Activated T-cell treated with anti-CD3 and anti-CD28 coated beads, Interleukin-2, amount 50 U/mL, for 24 hours (primary cell): ENCODE results near the gene DUSP1.

ENCODE experiments used
- DNase-seq: peaks from one replicate; pipeline ENCODE4 v3.0.0-alpha.2; 2020
- H3K27ac Mint-ChIP-seq: 2 replicates; pipeline ENCODE4 v1.8.0; 2020; ENCODE audit warnings: mild to moderate bottlenecking, mixed read lengths
- H3K27me3 Mint-ChIP-seq: 2 replicates; pipeline ENCODE4 v1.8.0; 2020; ENCODE audit warnings: mixed read lengths
- H3K36me3 Mint-ChIP-seq: 2 replicates; pipeline ENCODE4 v1.8.0; 2020; ENCODE audit warnings: low read depth, mixed read lengths
- H3K4me1 Mint-ChIP-seq: 2 replicates; pipeline ENCODE4 v1.8.0; 2020; ENCODE audit warnings: low read depth, mixed read lengths
- H3K4me3 Mint-ChIP-seq: 2 replicates; pipeline ENCODE4 v1.8.0; 2020; ENCODE audit warnings: mild to moderate bottlenecking, moderate library complexity, mixed read lengths
- H3K9me3 Mint-ChIP-seq: 2 replicates; pipeline ENCODE4 v1.8.0; 2020; ENCODE audit warnings: mixed read lengths

DUSP1 gene

DNA sequence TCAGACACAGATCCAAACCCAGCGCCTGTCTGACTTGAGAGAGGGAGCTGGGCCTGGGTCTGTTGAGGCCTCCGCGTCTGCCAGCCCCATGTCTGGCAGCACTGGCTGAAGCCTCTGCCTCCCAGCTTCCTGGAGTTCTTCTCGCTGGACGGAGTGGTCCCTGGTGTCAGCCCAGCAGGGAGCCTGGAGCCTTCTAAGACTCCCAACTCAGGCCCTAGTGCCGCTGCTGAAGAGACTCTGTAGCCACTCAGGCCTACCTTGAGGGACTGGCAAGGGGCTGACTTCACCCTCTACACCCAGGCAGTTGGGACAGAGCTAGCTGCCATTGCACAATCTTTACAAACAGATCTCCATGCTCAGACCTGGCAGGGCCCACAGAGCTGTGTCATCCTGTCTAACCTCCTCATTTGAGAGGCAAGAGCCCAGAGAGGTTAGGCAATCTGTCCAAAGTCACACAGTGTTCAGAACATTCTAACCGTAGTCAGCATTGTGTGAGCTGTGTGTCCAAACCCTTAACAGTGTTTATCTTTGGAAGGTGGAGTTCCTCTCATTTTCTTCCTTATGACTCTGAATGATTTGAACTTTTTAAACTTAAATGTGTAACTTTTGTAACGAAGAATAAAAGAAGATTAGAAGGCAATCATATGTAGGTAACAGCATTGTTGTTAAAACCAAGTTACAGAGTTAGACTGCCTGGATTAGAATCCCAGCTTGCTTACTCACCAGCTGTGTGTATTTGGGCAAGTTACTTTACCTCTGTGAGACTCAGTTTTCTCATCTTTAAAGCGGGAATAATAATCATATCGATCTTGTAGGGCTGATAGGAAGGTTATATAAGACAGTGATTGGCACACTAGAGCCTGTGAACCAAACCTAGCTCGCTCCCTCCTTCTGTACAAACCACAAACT lies 4.6 kb upstream of the DUSP1 start:
- H3K4me3 Mint-ChIP-seq, result no peak overlapping the region
- no peak overlapping the region for H3K27ac Mint-ChIP-seq
- H3K36me3 Mint-ChIP-seq, result peaks cover 2% of the 10 kb centered on the region
- no peaks in the 10 kb centered on the region for H3K9me3 Mint-ChIP-seq
- DNase-seq, result no peak
- peaks cover 64% of the 10 kb centered on the region for H3K4me1 Mint-ChIP-seq
- no peaks in the 10 kb centered on the region for H3K27me3 Mint-ChIP-seq

DNA sequence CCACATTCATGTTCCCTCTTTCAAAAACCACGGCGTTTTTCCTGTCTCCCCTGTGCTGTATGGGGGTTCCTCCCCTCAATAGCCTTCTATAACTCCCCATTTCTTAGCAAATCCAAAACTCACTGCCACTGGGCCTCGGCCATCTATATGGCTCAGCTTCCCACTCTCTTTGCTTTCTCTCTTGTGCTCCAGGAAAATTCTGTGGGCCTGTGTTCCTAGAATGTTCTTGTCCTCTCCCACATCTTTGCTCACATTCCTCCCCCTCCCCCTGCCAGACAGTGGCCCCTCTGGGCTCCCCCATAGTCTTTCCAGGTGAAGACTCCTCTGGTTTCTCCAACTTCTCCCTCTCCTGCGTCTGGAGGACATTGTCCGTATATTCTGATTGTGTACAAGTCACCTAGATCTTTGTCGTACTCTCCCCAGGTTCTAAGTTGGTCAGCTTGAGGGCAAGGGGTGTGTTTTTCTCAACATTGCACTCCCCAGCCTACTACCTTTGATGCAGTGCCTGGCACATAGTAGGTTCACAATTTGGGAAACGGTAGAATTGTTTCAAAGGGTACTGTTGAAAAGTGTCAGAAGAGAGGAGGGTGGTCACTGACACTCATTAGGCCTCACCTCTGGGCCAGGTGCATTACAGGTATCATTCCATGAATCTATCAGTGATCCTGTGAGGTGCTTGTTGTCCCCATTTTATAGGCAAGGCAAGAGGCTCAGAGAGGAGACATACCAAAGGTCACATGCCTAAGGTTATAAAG lies 3.7 kb upstream of the DUSP1 start:
- H3K4me1 Mint-ChIP-seq, result peaks cover 69% of the 10 kb centered on the region
- H3K36me3 Mint-ChIP-seq, result peaks cover 8% of the 10 kb centered on the region
- no peak overlapping the region for H3K4me3 Mint-ChIP-seq
- H3K27me3 Mint-ChIP-seq, result no peaks in the 10 kb centered on the region
- H3K27ac Mint-ChIP-seq, result no peak overlapping the region
- no peak for DNase-seq
- no peaks in the 10 kb centered on the region for H3K9me3 Mint-ChIP-seq

DNA sequence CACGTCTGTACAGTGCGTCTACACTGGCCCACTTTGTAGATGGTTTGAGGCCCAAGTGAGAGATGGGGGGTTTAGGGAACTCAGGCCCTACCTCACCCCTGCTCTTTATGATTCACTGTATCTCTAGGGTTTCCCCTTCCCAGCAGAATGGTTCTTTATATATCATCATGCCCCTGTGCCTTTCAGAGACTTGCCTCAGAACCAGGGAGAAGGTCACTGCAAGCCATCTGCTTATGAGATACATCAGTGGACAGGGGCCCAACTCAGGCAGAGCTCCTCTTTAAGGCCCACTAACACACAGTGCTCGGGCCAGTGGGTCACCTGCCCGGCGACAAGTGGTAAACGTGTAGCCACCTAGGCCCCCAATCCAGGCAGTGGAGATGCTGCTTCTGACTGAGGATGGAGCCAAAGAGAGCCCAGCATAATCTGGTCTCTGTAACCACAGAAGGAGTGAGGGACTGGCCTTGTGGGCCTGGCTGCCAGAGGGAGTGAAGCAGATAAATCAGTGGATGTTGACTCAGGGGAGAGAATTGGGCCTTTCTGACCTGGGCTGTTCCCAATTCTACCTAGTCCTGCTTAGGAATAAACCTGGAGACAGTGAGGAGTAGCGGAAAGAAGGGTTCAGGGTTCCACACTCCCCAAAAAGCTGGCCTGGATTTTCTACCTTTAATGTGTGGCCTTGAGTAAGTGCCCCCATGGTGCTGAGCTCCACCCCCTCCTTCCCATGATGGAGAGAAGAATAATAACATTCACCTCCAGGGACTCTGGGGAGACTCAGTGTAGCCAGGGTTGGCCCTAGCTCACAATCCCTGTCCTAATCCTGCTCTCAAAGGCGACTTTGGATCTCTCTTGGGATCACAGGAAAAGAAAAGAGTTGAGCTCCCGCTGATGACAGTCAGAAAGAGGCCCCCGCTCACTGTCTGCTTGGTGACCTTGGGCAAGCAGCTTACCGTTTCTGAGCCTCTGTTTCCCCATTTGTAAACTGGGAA lies 2.8 kb upstream of the DUSP1 start:
- Mint-ChIP-seq H3K4me3 (no peak overlapping the region), H3K36me3 (peaks cover 17% of the 10 kb centered on the region), H3K27ac (peak overlapping the region; percentile 96), H3K27me3 (no peaks in the 10 kb centered on the region), H3K4me1 (peaks cover 78% of the 10 kb centered on the region), H3K9me3 (no peaks in the 10 kb centered on the region)
- peak; percentile 46 for DNase-seq

DNA sequence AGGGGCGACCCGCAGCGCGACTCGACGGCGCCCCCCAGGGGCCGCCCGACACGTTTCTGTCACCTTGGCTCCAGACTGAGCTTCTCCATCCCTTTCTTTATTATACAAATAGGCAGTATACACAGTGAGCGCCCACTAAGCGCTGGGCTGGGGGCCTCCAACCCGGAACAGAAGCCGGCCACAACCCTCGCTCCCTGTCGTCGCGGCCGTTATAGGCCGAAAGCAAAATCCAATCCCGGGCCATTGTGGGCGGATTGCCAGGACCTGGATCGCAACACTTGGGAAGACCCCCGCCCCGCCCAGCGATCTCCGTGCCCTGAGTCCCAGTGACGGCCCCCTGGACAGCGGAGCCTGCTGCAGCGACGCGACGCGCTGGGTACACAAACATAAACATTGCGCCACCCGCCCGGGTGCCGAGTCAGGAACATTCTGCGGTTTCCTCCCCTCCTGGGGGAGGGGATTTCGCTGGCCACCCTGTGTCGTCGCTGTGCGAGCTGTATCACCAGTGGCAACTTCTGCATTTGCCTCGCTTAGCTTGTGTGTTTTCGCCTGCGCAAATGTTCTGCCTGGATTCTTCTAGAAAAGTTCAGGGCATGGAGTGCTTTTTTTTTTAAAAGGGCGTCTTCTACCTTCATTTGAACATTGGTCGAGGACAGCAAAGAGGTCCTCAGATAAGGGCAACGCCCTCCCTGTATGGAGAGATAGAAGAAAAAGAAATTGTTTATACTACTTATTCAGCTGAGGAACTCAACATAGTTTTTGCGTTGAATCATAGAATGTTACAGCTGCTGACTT lies 1.3 kb upstream of the DUSP1 start:
- H3K27me3 Mint-ChIP-seq, result no peaks in the 10 kb centered on the region
- H3K36me3 Mint-ChIP-seq, result peaks cover 32% of the 10 kb centered on the region
- H3K9me3 Mint-ChIP-seq, result no peaks in the 10 kb centered on the region
- H3K4me3 Mint-ChIP-seq, result peak overlapping the region; percentile 81
- DNase-seq, result peak; percentile 84
- peak overlapping the region; percentile 96 for H3K27ac Mint-ChIP-seq
- peaks cover 77% of the 10 kb centered on the region for H3K4me1 Mint-ChIP-seq

DNA sequence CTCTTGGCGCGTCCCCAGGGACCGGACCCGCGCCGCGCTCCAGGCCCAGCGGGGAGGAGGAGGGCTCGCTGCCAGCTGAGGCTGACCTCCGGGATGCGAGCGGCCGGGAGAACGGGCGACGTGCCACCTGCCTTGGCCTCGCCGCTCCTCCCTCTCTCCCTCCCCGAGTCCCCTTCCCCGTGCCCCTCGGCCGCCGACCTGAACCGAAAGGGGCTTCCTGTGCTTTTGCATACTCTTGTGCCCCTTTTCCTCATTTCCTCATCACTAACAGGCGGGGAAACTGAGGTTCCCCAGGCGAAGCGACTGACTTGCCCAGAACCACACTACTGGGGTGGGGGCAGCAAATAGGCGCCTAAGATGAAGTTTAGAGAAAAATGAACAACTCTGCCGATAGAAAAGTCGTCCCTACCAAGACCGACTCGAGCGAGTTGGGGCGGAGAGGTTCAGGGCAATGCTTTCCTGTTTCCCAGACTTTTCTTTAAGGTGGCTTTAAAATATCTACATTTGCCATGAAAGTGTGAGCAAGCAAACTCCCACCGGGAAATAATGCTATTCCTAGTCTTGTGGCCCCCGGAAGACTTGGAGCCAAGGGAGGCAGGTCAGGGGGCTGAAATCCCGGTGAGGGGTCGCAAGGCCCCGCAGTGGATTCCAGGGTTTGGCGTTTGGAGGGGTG lies 580 bp upstream of the DUSP1 start:
- peaks cover 34% of the 10 kb centered on the region for H3K36me3 Mint-ChIP-seq
- DNase-seq, result no peak

DNA sequence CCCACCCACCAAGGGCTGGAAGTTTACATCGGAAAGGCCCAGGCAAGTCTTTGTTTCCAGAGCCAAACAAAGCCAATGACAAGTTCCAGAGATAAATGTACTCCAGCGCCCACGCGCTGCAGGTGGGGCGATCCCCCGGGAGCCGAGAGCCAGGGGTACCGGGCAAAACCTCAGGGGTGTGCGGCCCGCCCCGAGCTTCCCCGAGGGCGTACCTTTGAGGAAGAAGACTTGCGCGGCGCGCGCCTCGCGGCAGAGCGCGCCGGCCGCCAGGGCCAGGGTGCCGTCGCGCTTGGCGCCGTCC lies 671 bp downstream of the DUSP1 start:
- Mint-ChIP-seq H3K4me3 (peak overlapping the region; percentile 88), H3K27me3 (no peaks in the 10 kb centered on the region), H3K27ac (peak overlapping the region; percentile 89), H3K4me1 (peaks cover 80% of the 10 kb centered on the region), H3K36me3 (peaks cover 34% of the 10 kb centered on the region), H3K9me3 (no peaks in the 10 kb centered on the region)
- DNase-seq, result no peak

More for the DNA sequence above, 580 bp upstream of the DUSP1 start:
- peaks cover 77% of the 10 kb centered on the region for H3K4me1 Mint-ChIP-seq
- H3K9me3 Mint-ChIP-seq, result no peaks in the 10 kb centered on the region
- peak overlapping the region; percentile 88 for H3K4me3 Mint-ChIP-seq
- H3K27ac Mint-ChIP-seq, result peak overlapping the region; percentile 96
- H3K27me3 Mint-ChIP-seq, result no peaks in the 10 kb centered on the region

DNA sequence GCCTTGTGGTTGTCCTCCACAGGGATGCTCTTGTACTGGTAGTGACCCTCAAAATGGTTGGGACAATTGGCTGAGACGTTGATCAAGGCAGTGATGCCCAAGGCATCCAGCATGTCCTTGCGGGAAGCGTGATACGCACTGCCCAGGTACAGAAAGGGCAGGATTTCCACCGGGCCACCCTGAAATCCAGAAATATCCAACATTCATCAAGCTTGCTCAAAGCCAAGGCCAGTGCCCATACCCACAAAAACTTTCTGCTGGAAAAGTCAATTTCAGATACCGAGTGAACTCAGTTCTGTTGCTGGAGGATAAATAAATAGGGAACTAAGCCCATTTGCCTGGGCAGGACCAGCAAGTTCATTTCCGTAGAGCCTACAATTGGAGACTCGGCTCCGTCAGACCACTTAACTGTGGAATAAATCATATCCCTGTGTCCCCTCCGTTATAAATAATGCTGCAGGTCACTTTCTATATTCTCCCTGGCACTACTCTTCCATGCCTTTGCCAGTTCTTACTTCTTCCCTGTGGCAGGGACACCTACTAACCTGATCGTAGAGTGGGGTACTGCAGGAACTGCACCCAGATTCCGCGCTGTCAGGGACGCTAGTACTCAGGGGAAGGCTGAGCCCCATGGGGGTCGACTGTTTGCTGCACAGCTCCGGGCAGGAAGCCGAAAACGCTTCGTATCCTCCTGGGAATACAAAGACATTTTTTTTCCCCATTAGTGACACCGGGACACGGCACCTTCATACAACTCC lies 1.2 kb downstream of the DUSP1 start:
- Mint-ChIP-seq H3K9me3 (no peaks in the 10 kb centered on the region), H3K36me3 (peaks cover 34% of the 10 kb centered on the region), H3K4me1 (peaks cover 84% of the 10 kb centered on the region), H3K4me3 (peak overlapping the region; percentile 88), H3K27ac (peak overlapping the region; percentile 89), H3K27me3 (no peaks in the 10 kb centered on the region)
- no peak for DNase-seq

DNA sequence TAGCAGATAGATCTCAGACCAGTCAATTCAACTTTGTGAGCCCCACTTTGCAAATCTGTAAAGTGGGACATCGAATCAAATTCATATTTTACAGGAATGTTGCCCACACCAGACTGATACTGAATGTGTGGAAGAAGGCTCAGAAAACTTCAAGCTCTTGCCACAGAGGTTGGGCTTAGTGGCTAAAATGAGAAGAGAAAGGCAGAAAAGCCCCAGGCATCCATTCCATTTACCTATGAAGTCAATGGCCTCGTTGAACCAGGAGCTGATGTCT lies 1.7 kb downstream of the DUSP1 start:
- H3K27me3 Mint-ChIP-seq, result no peaks in the 10 kb centered on the region
- peaks cover 34% of the 10 kb centered on the region for H3K36me3 Mint-ChIP-seq
- DNase-seq, result no peak
- H3K4me1 Mint-ChIP-seq, result peaks cover 82% of the 10 kb centered on the region
- peak overlapping the region; percentile 88 for H3K4me3 Mint-ChIP-seq
- no peaks in the 10 kb centered on the region for H3K9me3 Mint-ChIP-seq
- H3K27ac Mint-ChIP-seq, result peak overlapping the region; percentile 77

DNA sequence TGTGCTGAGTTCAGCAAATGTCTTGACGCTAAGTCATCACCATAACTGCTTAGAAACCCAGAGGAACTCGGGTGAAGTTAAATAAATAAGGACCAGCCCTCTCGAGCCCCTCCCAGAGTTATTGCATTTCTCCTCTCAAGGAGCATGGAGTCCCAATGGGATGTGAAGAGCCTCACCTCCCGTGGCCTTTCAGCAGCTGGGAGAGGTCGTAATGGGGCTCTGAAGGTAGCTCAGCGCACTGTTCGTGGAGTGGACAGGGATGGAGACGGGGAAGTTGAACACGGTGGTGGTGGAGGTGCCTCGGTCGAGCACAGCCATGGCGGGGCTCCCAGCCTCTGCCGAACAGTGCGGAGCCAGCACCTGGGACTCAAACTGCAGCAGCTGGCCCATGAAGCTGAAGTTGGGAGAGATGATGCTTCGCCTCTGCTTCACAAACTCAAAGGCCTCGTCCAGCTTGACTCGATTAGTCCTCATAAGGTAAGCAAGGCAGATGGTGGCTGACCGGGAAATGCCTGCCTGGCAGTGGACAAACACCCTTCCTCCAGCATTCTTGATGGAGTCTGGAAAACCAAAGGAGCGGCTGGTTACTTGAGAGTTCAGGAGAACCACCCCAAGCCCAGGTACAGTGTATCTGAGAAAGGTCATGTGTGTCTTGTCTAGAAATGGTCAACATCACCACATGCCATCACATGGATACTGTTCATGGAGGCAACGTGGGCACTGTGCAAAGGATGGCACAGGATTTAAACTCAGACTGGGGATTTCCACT lies 2.2 kb downstream of the DUSP1 start:
- Mint-ChIP-seq H3K9me3 (no peaks in the 10 kb centered on the region), H3K27ac (peak overlapping the region; percentile 72), H3K27me3 (no peaks in the 10 kb centered on the region), H3K36me3 (peaks cover 34% of the 10 kb centered on the region), H3K4me3 (peak overlapping the region; percentile 88), H3K4me1 (peaks cover 77% of the 10 kb centered on the region)
- no peak for DNase-seq

DNA sequence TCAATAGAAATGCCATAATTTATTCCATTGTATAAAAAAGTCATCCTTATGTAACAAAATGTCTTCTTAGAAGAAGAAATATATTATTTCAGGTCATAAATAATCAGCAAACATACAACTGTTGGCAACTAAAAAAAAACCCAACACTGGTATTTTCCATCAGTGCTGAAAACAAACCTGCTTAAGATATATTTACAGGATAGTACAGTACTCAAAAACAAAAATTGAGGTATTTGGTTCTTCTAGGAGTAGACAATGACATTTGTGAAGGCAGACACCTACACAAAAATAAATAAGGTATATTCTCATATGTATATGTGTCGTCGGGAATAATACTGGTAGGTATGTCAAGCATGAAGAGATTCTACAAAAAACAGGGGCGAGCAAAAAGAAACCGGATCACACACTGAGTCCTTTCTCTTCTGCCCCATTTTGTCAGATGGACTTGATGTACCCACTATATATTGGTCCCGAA lies 2.9 kb downstream of the DUSP1 start:
- Mint-ChIP-seq H3K4me3 (no peak overlapping the region), H3K36me3 (peaks cover 34% of the 10 kb centered on the region), H3K9me3 (no peaks in the 10 kb centered on the region), H3K27me3 (no peaks in the 10 kb centered on the region), H3K4me1 (peaks cover 71% of the 10 kb centered on the region), H3K27ac (peak overlapping the region; percentile 72)
- no peak for DNase-seq

DNA sequence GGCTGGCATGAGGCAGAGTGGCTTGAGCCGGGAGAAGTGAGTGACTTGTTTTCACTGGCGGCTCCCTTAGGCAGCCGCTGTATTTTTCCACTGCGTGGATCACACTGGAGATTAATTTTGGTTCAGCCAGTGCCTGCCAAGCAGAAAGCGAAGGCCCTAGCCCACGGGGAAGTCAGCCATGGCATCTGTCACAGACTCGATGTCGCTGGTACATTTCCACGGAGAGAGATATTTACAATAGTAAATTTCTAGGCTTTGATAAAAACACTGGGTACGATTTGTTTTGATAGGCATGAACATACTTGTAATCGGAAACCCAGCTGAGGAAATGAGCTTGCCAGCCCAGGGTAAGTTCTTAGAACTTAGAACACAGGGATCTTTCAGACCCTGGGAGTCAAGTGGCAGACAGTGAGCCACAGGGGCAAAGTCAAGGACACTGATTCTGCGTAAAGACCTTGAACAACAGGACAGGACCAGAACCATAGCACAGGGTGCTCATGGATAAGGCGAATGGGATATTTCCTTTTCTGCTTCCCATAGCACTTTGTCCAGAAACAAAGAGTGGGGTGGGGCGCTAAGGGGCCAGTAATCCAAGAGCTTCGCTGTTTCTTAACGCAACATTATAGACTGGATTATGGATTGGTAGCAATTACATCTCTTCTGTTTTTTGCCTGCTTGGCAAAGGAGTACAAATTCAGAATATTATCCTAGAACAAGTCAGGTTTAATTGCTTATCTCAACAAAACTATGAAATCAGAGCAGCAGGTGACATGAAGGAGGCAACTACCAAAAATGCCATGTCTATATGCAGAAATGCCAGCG lies 4.5 kb downstream of the DUSP1 start:
- Mint-ChIP-seq H3K27ac (peak overlapping the region; percentile 95), H3K4me1 (peaks cover 55% of the 10 kb centered on the region), H3K4me3 (no peak overlapping the region), H3K36me3 (peaks cover 34% of the 10 kb centered on the region), H3K9me3 (no peaks in the 10 kb centered on the region), H3K27me3 (no peaks in the 10 kb centered on the region)
- DNase-seq, result no peak
